Measurements from ENCODE around the gene MANBA. TPM values are rescaled to one million over a fixed set of nuclear protein-coding genes. Genes with fewer than 3 reads are reported as not detected.

The MANBA gene
- total RNA-seq, 1 donor from 2014 or later = 9.7 TPM

DNA sequence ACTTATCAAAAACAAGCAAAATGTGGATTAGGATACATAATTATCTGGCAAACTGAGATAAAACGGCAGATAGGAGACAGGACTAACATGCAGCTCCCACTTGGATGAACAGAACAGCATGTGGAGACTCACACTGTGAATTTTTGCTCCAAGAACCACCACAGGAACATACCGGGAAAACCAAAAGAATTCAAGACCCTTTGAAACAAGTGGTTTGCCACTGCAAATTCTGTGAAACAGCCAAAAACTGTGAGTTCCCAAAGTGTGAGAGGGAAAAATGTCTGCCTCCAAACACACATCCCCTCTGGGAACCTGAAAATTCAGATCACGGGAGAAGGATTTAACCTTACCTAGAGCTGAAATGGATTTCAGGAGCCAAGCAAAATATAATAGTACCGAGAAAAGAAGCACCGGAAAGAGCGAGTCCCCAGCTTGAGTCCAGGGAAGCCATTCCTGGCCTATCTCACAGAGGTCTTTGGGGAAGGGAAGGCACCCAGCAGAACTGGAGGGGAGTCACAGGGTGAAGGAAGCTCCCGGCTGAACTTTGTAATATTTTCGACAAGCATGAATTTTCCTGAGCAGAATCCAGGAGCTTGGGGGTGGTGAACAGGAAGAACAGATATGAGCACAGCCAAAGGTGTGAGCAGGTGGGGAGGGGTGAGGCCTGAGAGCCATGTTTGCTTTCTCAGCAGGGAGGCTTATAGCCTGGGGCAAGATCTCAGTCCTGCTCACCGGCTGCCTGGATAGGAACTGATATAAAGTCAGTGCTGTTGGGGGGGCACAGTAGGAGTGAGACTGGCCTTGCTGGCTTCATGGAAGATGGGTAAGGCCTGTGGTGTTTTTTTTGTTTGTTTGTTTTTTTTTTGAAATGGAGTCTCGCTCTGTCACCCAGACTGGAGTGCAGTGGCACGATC is 23.9 kb downstream of the MANBA start:
- TF ChIP-seq, protein P1, sequence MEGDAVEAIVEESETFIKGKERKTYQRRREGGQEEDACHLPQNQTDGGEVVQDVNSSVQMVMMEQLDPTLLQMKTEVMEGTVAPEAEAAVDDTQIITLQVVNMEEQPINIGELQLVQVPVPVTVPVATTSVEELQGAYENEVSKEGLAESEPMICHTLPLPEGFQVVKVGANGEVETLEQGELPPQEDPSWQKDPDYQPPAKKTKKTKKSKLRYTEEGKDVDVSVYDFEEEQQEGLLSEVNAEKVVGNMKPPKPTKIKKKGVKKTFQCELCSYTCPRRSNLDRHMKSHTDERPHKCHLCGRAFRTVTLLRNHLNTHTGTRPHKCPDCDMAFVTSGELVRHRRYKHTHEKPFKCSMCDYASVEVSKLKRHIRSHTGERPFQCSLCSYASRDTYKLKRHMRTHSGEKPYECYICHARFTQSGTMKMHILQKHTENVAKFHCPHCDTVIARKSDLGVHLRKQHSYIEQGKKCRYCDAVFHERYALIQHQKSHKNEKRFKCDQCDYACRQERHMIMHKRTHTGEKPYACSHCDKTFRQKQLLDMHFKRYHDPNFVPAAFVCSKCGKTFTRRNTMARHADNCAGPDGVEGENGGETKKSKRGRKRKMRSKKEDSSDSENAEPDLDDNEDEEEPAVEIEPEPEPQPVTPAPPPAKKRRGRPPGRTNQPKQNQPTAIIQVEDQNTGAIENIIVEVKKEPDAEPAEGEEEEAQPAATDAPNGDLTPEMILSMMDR (IDR thresholded peaks at IDR 0.05) = no peak
- intact Hi-C loops (cut with DNase I) = no loop called here
- Histone ChIP-seq H3K27me3 (no peaks in the 10 kb centered on the region), H3K4me1 (no peaks in the 10 kb centered on the region), H3K36me3 (no peaks in the 10 kb centered on the region), H3K4me3 (no peak overlapping the region), H3K27ac (no peak overlapping the region), H3K9me3 (peaks cover 3 to 19% of the 10 kb centered on the region in 2 donors)
- no peak for DNase-seq (ENCODE audit: low spot score in 2 of 2)

DNA sequence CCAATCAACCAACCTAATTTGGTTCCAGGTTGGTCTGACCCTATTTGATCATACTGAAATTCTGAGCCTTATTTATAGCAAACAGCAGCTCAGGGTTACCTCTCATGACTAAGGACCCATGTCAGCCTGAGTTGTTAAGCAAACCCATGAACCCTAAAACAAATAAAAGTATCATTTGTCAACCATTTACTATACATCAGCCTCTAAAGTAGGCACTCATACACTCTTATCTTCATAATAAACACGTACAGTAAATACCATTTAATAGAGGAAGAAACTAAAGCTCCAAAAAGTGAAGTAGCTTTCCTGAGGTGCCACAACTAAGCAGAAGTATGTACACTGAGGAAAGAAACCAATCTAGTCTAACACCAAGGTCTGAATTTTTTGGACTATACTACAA is 25.2 kb downstream of the MANBA start:
- intact Hi-C loops (cut with DNase I) = no loop called here
- no peak overlapping the region for H3K27ac ChIP-seq
- no peaks in the 10 kb centered on the region for H3K27me3 ChIP-seq
- H3K9me3 ChIP-seq = peaks cover 3 to 31% of the 10 kb centered on the region in 2 donors
- no peak for DNase-seq (ENCODE audit: low spot score in 2 of 2)
- TF ChIP-seq, protein P1 (IDR thresholded peaks at IDR 0.05) = no peak
- H3K4me1 ChIP-seq = no peaks in the 10 kb centered on the region
- H3K36me3 ChIP-seq = no peaks in the 10 kb centered on the region
- H3K4me3 ChIP-seq = no peak overlapping the region

DNA sequence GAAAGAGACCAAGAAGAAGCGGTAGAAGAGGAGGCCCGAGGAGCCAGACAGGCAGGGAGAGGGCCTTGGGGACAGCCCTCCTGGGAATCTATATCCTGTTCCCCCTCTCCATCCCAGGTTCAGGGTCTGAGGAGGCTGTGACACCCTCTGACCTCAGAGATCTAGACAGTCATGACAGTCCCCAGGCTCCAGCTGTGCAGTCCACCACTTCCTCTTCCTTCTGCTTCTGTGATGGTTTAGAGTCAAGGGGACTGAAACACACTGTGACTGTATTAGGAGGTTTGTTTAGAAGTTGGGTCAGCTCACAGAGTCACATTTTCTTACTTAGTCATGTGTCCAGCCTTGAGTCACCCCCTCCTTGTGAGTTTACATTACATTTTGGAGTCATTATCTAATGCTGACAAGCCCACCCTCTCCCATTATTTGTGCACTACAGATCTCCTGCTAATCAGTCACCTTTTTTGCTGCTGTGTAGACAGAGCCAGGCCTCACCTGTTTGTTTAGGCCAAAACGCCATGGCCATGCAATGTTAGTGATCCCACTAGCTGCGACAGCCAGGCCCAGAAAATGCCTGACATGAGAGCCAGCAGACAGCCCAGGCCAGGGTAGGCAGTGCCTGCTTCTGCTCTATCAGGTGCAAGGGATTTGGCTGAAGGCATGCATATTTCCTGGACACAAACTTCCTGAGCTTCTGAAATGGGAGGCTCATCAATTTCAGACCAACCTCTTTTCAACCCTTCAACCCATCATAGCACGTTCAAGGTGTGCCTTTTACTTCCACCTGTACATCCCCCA is 26.0 kb downstream of the MANBA start:
- H3K27me3 ChIP-seq = no peaks in the 10 kb centered on the region
- intact Hi-C loops (cut with DNase I) = no loop called here
- H3K4me1 ChIP-seq = no peaks in the 10 kb centered on the region
- H3K4me3 ChIP-seq = no peak overlapping the region
- H3K27ac ChIP-seq = no peak overlapping the region
- H3K9me3 ChIP-seq = peaks cover 3 to 25% of the 10 kb centered on the region in 2 donors
- TF ChIP-seq, protein P1 (IDR thresholded peaks at IDR 0.05) = no peak
- peaks cover 0 to 4% of the 10 kb centered on the region in 2 donors for H3K36me3 ChIP-seq
- no peak for DNase-seq (ENCODE audit: low spot score in 2 of 2)

DNA sequence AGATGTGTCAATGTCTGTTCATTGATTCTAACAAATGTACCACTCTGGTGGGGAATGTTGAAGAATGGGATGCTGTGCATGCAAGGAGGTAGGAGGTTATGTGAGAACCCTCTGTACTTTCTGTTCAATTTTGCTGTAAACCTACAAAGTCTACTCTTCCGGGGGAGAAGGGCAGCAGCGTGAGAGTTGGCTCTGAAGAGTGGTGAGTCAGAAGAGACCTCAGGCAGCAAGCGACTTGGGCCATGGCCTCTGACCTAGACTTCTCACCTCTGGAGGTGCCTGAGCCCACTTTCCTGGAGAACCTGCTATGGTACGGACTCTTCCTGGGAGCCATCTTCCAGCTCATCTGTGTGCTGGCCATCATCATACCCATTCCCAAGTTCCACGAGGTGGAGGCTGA is 26.7 kb downstream of the MANBA start:
- intact Hi-C loops (cut with DNase I) = no loop called here
- TF ChIP-seq, protein P1 (IDR thresholded peaks at IDR 0.05) = no peak
- Histone ChIP-seq H3K27me3 (no peaks in the 10 kb centered on the region), H3K9me3 (peaks cover 0 to 19% of the 10 kb centered on the region in 2 donors), H3K27ac (no peak overlapping the region), H3K4me3 (no peak overlapping the region), H3K36me3 (peaks cover 0 to 7% of the 10 kb centered on the region in 2 donors), H3K4me1 (no peaks in the 10 kb centered on the region)
- DNase-seq (ENCODE audit: low spot score in 2 of 2) = no peak

DNA sequence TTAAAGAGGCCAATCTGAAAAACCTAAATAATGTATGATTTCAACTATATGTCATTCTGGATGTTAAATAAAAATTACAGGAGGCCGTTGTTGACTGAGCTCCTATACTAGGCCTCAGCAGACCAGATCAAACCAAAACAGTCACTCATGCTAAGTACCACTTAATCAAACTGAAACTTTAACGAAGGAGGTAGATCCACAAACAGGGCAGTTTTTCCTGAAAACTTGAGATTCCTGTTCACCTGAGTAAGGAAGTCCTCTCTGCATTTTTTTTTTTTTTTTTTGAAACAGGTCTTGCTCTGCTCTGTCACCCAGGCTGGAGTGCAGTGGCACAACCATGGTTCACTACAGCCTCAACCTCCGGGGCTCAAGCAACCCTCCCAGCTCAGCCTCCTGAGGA is 27.7 kb downstream of the MANBA start:
- H3K36me3 ChIP-seq = peaks cover 0 to 7% of the 10 kb centered on the region in 2 donors
- H3K4me3 ChIP-seq = no peak overlapping the region
- no peak overlapping the region for H3K27ac ChIP-seq
- intact Hi-C loops (cut with DNase I) = no loop called here
- H3K4me1 ChIP-seq = no peaks in the 10 kb centered on the region
- no peak for DNase-seq (ENCODE audit: low spot score in 2 of 2)
- TF ChIP-seq, protein P1 (IDR thresholded peaks at IDR 0.05) = no peak
- no peaks in the 10 kb centered on the region for H3K27me3 ChIP-seq
- peaks cover 0 to 14% of the 10 kb centered on the region in 2 donors for H3K9me3 ChIP-seq

Data from ascending aorta (tissue), 2 donors.